ENCODE measurements around the gene SHROOM3. TPM values are rescaled to one million over a fixed set of nuclear protein-coding genes. Genes with fewer than 3 reads are reported as not detected.

SHROOM3 gene
- total RNA-seq, 1 experiment from 2014 or later = 27.6 TPM

DNA sequence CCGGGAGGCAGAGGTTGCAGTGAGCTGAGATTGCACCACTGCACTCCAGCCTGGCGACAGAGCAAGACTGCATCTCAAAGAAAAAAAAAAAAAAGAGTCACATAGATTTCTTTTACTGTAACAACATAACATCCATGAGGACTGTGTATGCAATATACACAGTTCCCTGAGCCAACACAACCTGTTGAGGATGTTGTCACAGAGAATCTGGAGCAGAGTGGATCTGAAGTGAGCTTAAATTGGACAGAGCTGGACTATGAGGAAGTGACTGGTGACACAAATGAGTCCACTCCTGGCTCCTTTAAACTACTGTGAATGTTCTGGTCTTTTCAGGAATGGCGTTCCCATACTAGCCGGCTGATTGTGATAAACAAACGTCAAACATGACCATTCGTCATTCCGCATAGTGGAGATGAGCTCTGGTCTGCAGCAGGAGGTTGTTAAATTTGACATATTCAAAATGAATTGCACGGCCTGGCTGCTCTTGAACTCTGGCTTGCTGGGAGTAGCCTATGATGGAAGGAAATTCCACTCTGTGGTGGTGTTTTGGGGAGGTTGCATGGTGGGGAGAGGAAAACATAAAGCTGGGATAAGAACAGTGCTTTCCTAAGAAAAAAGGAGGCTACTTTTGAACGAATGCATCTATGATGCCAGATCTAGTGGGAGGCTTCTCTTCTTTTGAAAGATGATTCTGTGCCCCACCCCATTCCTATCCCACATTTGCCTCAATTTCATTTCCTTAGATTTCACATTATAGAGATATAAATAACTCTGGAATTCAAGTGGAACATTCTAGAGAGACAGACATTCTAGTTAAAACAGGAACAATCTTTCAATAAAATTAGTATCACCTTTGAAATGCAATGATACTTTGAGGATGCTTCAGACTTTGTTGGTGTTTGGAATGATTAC, 149.5 kb downstream of the SHROOM3 start:
- Mint-ChIP-seq H3K27me3 (ENCODE audit: low read depth) (no peaks in the 10 kb centered on the region), H3K36me3 (ENCODE audit: insufficient read depth in 1 of 3, low read depth in 3 of 3) (no peaks in the 10 kb centered on the region), H3K27ac (peak overlapping the region in 2 of 3 experiments; percentile 29 to 31; a peak in 1 of 7 replicates), H3K9me3 (no peaks in the 10 kb centered on the region; a peak in 1 of 5 replicates), H3K4me3 (no peak overlapping the region), H3K4me1 (peaks cover 54 to 60% of the 10 kb centered on the region in 2 experiments)
- no peak overlapping the region for H4K91ac ChIP-seq (ENCODE audit: insufficient read length, low read depth, low read length)
- TF ChIP-seq, protein P1, sequence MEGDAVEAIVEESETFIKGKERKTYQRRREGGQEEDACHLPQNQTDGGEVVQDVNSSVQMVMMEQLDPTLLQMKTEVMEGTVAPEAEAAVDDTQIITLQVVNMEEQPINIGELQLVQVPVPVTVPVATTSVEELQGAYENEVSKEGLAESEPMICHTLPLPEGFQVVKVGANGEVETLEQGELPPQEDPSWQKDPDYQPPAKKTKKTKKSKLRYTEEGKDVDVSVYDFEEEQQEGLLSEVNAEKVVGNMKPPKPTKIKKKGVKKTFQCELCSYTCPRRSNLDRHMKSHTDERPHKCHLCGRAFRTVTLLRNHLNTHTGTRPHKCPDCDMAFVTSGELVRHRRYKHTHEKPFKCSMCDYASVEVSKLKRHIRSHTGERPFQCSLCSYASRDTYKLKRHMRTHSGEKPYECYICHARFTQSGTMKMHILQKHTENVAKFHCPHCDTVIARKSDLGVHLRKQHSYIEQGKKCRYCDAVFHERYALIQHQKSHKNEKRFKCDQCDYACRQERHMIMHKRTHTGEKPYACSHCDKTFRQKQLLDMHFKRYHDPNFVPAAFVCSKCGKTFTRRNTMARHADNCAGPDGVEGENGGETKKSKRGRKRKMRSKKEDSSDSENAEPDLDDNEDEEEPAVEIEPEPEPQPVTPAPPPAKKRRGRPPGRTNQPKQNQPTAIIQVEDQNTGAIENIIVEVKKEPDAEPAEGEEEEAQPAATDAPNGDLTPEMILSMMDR (conservative IDR thresholded peaks at IDR 0.05) = no peak
- no peaks in the 10 kb centered on the region for H3K79me1 ChIP-seq (ENCODE audit: insufficient read depth, low read depth, low read length, poor library complexity, severe bottlenecking)
- no peak overlapping the region for H2AFZ ChIP-seq (ENCODE audit: low read length)
- DNase-seq = no peak
- H3K4ac ChIP-seq (ENCODE audit: low read depth, low read length) = no peak overlapping the region
- no peak overlapping the region for H2AK5ac ChIP-seq (ENCODE audit: insufficient read length, low read length)
- peaks cover 11% of the 10 kb centered on the region for H3K4me1 ChIP-seq (ENCODE audit: insufficient read depth, low read length)
- no peak overlapping the region for H2BK20ac ChIP-seq (ENCODE audit: low read depth, low read length, poor library complexity, severe bottlenecking)
- no peak overlapping the region for H3K23ac ChIP-seq (ENCODE audit: insufficient read length, low read depth, low read length)
- no peak overlapping the region for H3T11ph ChIP-seq (ENCODE audit: low read length)
- H2BK12ac ChIP-seq (ENCODE audit: insufficient read length, low read depth, low read length) = no peak overlapping the region
- no peak overlapping the region for H3K9ac ChIP-seq (ENCODE audit: extremely low read depth, insufficient read length, low read length)
- H2BK15ac ChIP-seq (ENCODE audit: low read depth, low read length) = no peak overlapping the region
- no peak overlapping the region for H4K5ac ChIP-seq (ENCODE audit: insufficient read length, low read depth, low read length)
- no peak overlapping the region for H2BK5ac ChIP-seq (ENCODE audit: insufficient read length, low read length)
- H3K23me2 ChIP-seq (ENCODE audit: insufficient read length, low read depth, low read length, poor library complexity, severe bottlenecking) = peaks cover 5% of the 10 kb centered on the region
- H3K9me3 ChIP-seq (ENCODE audit: control insufficient read depth, low read depth, low read length) = no peaks in the 10 kb centered on the region
- no peak overlapping the region for H2BK120ac ChIP-seq (ENCODE audit: low read depth, low read length, poor library complexity, severe bottlenecking)
- no peaks in the 10 kb centered on the region for H3K79me2 ChIP-seq (ENCODE audit: insufficient read depth, low read length)
- no peak overlapping the region for H3K14ac ChIP-seq (ENCODE audit: insufficient read depth, low read length)
- no peak overlapping the region for H3K56ac ChIP-seq (ENCODE audit: insufficient read length, low read depth, low read length)
- H3K27ac ChIP-seq (ENCODE audit: insufficient read length, low read depth, low read length) = no peak overlapping the region
- H4K20me1 ChIP-seq (ENCODE audit: control insufficient read depth, insufficient read depth, insufficient read length) = no peaks in the 10 kb centered on the region
- no CpG with 5 or more reads among the region's 9 CpGs for WGBS (ENCODE audit: extremely low coverage, insufficient read length, low lambda C conversion rate)
- H4K8ac ChIP-seq (replicated peaks; ENCODE audit: insufficient read length, low read depth, low read length) = no peak overlapping the region
- no peak overlapping the region for H3K4me2 ChIP-seq (ENCODE audit: insufficient read depth, insufficient read length, low read length)
- H3K27me3 ChIP-seq (ENCODE audit: insufficient read depth, low read length) = no peaks in the 10 kb centered on the region
- no peak overlapping the region for H3K18ac ChIP-seq (ENCODE audit: insufficient read length, low read depth, low read length)
